OCI-LY7 (cell line): ENCODE results near the gene BSDC1. TPM values are rescaled to one million over a fixed set of nuclear protein-coding genes. Genes with fewer than 3 reads are reported as not detected.

ENCODE experiments used
- BruUV-seq: library from RNA; stranded (reverse); fragments of 400-500 nt; replicated peaks from 2 replicates; lab custom pipeline; 2021; lab: Mats Ljungman, UMichigan
- CTCF ChIA-PET: fragments of 300-600 bp; sonication (Branson Sonifier 250); formaldehyde crosslinking; loops from one replicate; lab custom pipeline; 2022; ENCODE audit warnings: antibody characterized with exemption; ENCODE audit not compliant: unreplicated experiment; lab: Charles Lee
- POLR2A ChIA-PET: fragments of 300-600 bp; sonication (Branson Sonifier 250); formaldehyde crosslinking; loops from one replicate; lab custom pipeline; 2022; ENCODE audit warnings: antibody characterized with exemption; lab: Charles Lee
- DNase-seq: peaks from one replicate; pipeline ENCODE4 v3.0.0-alpha.2; 2015; ENCODE audit warnings: low spot score
- H2AFZ ChIP-seq: fragments of 200-600 bp; sonication (generic), shearing (Covaris generic); 2 replicates; pipeline ENCODE4 v1.6.1; 2014; ENCODE audit warnings: mild to moderate bottlenecking, antibody characterized with exemption, low read length, moderate library complexity
- H3K27ac ChIP-seq: fragments of 200-600 bp; sonication (generic); 2 replicates; pipeline ENCODE4 v1.5.1; 2014; ENCODE audit warnings: mixed run types, low read depth, mild to moderate bottlenecking, moderate library complexity, low read length, inconsistent platforms; ENCODE audit not compliant: poor library complexity, severe bottlenecking
- H3K36me3 ChIP-seq: fragments of 200-600 bp; sonication (generic); 2 replicates; pipeline ENCODE4 v1.6.1; 2014; ENCODE audit warnings: mild to moderate bottlenecking, antibody characterized with exemption, low read length, moderate library complexity, mixed read lengths; ENCODE audit not compliant: insufficient read depth
- H3K4me1 ChIP-seq: fragments of 200-600 bp; sonication (generic); 2 replicates; pipeline ENCODE4 v1.5.1; 2014; ENCODE audit warnings: mild to moderate bottlenecking, low read length; ENCODE audit not compliant: insufficient read depth, poor library complexity, severe bottlenecking
- H3K4me2 ChIP-seq: fragments of 200-600 bp; sonication (generic); 2 replicates; pipeline ENCODE4 v1.6.1; 2014; ENCODE audit warnings: mild to moderate bottlenecking, low read length
- H3K4me3 ChIP-seq: fragments of 200-600 bp; sonication (generic); 2 replicates; pipeline ENCODE4 v1.5.1; 2014; ENCODE audit warnings: mild to moderate bottlenecking, low read depth, low read length; ENCODE audit not compliant: poor library complexity, severe bottlenecking
- H3K79me2 ChIP-seq: fragments of 200-600 bp; sonication (generic); 2 replicates; pipeline ENCODE4 v1.6.1; 2016; ENCODE audit warnings: low read depth, mild to moderate bottlenecking, low read length, moderate library complexity, mixed read lengths; ENCODE audit not compliant: insufficient read depth
- H3K9me2 ChIP-seq: fragments of 200-600 bp; sonication (generic); 2 replicates; pipeline ENCODE4 v1.6.1; 2016; ENCODE audit warnings: mild to moderate bottlenecking, low read length, mixed read lengths; ENCODE audit not compliant: insufficient read depth
- H3K9me3 ChIP-seq: fragments of 200-600 bp; sonication (generic); 2 replicates; pipeline ENCODE4 v1.6.1; 2014; ENCODE audit warnings: mild to moderate bottlenecking, mixed run types, low read length, mixed read lengths
- H4K20me1 ChIP-seq: fragments of 200-600 bp; sonication (generic); 2 replicates; pipeline ENCODE4 v1.6.1; 2014; ENCODE audit warnings: mild to moderate bottlenecking, antibody characterized with exemption, low read length, moderate library complexity, mixed read lengths; ENCODE audit not compliant: insufficient read depth
- EZH2phosphoT487 ChIP-seq: fragments of 200-600 bp; sonication (generic); IDR thresholded peaks from 2 replicates; pipeline ENCODE4 v1.6.1; 2018; ENCODE audit warnings: low read depth, borderline replicate concordance, mild to moderate bottlenecking, mixed run types, antibody characterized with exemption, low read length, moderate library complexity, mixed read lengths
- intact Hi-C: fragments of 100-400 bp; cut with micrococcal nuclease; formaldehyde crosslinking; loops from one replicate; pipeline ENCODE4 v1.10.0; 2022; ENCODE audit not compliant: unreplicated experiment
- total RNA-seq, 2 experiments: library from RNA; depleted of rRNA in 1 of 2; stranded (reverse); fragments of >200 nt in 1 of 2; shearing (Covaris generic) in 1 of 2; gene quantifications; 2 replicates each; pipeline ENCODE4 v1.2.3, GENCODE V29; 2014 to 2022
- TF ChIP-seq, protein P1 (sequence below): fragments of 200-600 bp; sonication (generic); conservative IDR thresholded peaks from 2 replicates; pipeline ENCODE4 v1.5.1; 2014; ENCODE audit warnings: mild to moderate bottlenecking, antibody characterized with exemption, low read length, moderate library complexity, mixed read lengths

The BSDC1 gene
- total RNA-seq, 2 experiments from 2014 or later: 29.6 to 41.8 TPM

DNA sequence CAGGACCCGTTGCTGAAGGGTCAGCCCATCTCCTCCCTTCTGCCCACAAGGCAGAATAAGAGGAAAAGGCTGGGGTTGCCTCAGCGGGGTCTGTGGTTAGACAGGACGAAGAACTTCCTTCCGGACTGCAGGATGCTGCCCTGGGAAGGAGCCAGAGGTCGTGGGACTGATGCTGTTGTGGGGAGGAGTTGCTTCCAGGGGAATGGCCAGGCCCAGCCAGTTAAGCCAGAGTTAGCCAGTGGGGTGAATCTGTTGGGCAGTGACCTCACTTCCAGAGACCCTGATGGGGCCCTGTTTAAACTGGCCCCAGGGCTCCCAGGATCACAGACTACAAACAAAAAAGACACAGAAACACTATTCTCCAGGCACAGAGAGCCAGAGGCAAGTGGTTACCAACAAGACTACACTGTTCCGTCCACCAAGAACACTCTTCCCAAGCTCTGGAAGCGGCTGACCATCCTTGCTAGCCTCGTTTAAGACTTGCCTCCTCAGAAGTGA lies 45.0 kb downstream of the BSDC1 start:
- Histone ChIP-seq H2AFZ (no peak overlapping the region), H3K27ac (no peak overlapping the region), H3K4me2 (no peak overlapping the region; the same call in 1 of the 2 replicates), H3K4me1 (peaks cover 38% of the 10 kb centered on the region), H3K79me2 (no peaks in the 10 kb centered on the region), H4K20me1 (no peaks in the 10 kb centered on the region), H3K9me3 (peaks cover 8% of the 10 kb centered on the region; the same call in 1 of the 2 replicates), H3K36me3 (no peaks in the 10 kb centered on the region), H3K4me3 (no peak overlapping the region), H3K9me2 (no peaks in the 10 kb centered on the region)
- no TSS peak for BruUV-seq
- intact Hi-C loops: no loop called here
- DNase-seq: no peak
- no peak for TF ChIP-seq EZH2phosphoT487
- TF ChIP-seq, protein P1, sequence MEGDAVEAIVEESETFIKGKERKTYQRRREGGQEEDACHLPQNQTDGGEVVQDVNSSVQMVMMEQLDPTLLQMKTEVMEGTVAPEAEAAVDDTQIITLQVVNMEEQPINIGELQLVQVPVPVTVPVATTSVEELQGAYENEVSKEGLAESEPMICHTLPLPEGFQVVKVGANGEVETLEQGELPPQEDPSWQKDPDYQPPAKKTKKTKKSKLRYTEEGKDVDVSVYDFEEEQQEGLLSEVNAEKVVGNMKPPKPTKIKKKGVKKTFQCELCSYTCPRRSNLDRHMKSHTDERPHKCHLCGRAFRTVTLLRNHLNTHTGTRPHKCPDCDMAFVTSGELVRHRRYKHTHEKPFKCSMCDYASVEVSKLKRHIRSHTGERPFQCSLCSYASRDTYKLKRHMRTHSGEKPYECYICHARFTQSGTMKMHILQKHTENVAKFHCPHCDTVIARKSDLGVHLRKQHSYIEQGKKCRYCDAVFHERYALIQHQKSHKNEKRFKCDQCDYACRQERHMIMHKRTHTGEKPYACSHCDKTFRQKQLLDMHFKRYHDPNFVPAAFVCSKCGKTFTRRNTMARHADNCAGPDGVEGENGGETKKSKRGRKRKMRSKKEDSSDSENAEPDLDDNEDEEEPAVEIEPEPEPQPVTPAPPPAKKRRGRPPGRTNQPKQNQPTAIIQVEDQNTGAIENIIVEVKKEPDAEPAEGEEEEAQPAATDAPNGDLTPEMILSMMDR: no peak
- CTCF ChIA-PET: no interaction called here
- POLR2A ChIA-PET: interaction anchor here (0.9 kb wide), 1 partner anchor 13 kb away, joined by 4 read pairs; the partner anchor contains the start of gene MARCKSL1

GRCh38 chr1:32346532-32347157 lies 47.6 kb downstream of the BSDC1 start:
- no peaks in the 10 kb centered on the region for H3K79me2 ChIP-seq
- H2AFZ ChIP-seq: no peak overlapping the region
- intact Hi-C loops: no loop called here
- H3K9me3 ChIP-seq: peaks cover 8% of the 10 kb centered on the region; the same call in 1 of the 2 replicates
- no peaks in the 10 kb centered on the region for H3K36me3 ChIP-seq
- POLR2A ChIA-PET: interaction anchor here (1.0 kb wide), 1 partner anchor 10 kb away, joined by 4 read pairs; the partner anchor contains the start of gene MARCKSL1
- H4K20me1 ChIP-seq: no peaks in the 10 kb centered on the region
- H3K4me1 ChIP-seq: peaks cover 16% of the 10 kb centered on the region
- TF ChIP-seq, protein P1: no peak
- no peak for TF ChIP-seq EZH2phosphoT487
- no peak for DNase-seq
- H3K4me2 ChIP-seq: no peak overlapping the region
- BruUV-seq: no TSS peak
- H3K27ac ChIP-seq: no peak overlapping the region
- no peak overlapping the region for H3K4me3 ChIP-seq
- CTCF ChIA-PET: no interaction called here
- H3K9me2 ChIP-seq: no peaks in the 10 kb centered on the region
